ENCODE measurements around the gene MPZL3.

MPZL3 gene

GRCh38 chr11:118176778-118177134, 75.4 kb downstream of the MPZL3 start:
- no peak for FAIRE-seq
